HUES48 (cell line): Measurements from ENCODE around the gene GRAP.
"Not testable (repeated sequence)": the region's sequence is repeated elsewhere in the genome, so short reads cannot be mapped to it uniquely, and the experiment has no call there.

Experiments used
- H3K27ac ChIP-seq: one replicate; pipeline ENCODE4 v1.7.0; 2013; ENCODE audit warnings: low read depth, low read length, inconsistent platforms
- H3K27me3 ChIP-seq: 2 replicates; pipeline ENCODE4 v1.6.1; 2013; ENCODE audit warnings: mild to moderate bottlenecking, low read length; ENCODE audit not compliant: control insufficient read depth, insufficient read depth
- H3K36me3 ChIP-seq: 2 replicates; pipeline ENCODE4 v1.6.1; 2013; ENCODE audit warnings: low read length; ENCODE audit not compliant: control insufficient read depth, insufficient read depth
- H3K4me1 ChIP-seq: 2 replicates; pipeline ENCODE4 v1.6.1; 2013; ENCODE audit warnings: mild to moderate bottlenecking, low read length; ENCODE audit not compliant: control insufficient read depth, insufficient read depth
- H3K4me3 ChIP-seq: 2 replicates; pipeline ENCODE4 v1.5.1; 2013; ENCODE audit warnings: mild to moderate bottlenecking, low read depth, low read length
- H3K9ac ChIP-seq: 2 replicates; pipeline ENCODE4 v1.6.1; 2013; ENCODE audit warnings: mild to moderate bottlenecking, low read depth, low read length, moderate library complexity
- H3K9me3 ChIP-seq: 2 replicates; pipeline ENCODE4 v1.6.1; 2013; ENCODE audit warnings: low read length; ENCODE audit not compliant: control insufficient read depth, insufficient read depth

The GRAP gene

DNA sequence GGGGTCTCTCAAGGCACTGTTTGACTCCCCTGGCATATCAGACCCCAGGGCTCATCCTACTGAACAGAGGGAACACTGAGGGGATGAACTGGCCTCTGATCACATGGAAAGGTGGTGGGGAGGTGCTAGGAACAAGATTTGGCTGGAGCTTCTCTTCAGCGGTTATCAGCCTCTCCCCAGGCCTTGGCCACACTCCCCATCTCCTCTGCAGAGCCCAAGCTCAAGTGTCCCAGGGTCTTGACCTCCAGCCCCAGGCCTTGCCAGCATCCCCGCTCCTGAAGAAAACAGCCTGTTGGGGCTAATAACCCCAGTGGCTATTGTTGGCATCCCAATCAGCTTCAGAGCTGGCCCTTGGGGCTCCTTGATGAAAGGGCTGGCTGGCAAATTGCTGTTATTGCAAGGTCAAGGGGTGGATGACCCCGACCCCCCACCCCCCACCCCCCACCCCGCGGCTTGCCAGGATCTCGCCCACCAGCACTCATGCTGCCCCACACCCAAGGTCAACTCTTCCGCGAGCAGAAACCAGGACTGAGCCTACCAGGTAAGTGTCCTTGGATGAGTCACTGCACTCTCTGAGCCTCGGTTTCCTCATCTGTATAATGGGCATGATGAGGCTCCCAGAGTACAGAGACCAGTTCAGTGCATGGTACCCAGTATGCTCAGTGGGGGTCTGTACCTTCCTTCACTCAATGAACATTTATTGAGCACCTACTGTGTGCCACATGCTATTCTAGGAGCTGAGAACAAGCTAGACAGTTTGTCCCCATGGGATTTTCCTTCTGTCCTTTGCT, 23.4 kb downstream of the GRAP start:
- H3K36me3 ChIP-seq = no peaks in the 10 kb centered on the region
- H3K9me3 ChIP-seq = no peaks in the 10 kb centered on the region
- no peak overlapping the region for H3K9ac ChIP-seq
- no peak overlapping the region for H3K4me3 ChIP-seq
- H3K4me1 ChIP-seq = no peaks in the 10 kb centered on the region
- no peak overlapping the region for H3K27ac ChIP-seq
- no peaks in the 10 kb centered on the region for H3K27me3 ChIP-seq

- Histone ChIP-seq H3K27ac (no peak overlapping the region), H3K9ac (no peak overlapping the region), H3K9me3 (no peaks in the 10 kb centered on the region), H3K4me3 (no peak overlapping the region), H3K36me3 (no peaks in the 10 kb centered on the region), H3K4me1 (no peaks in the 10 kb centered on the region), H3K27me3 (no peaks in the 10 kb centered on the region)
These were observed 24.0 kb downstream of the GRAP start for GRCh38 chr17:19022747-19023146.

DNA sequence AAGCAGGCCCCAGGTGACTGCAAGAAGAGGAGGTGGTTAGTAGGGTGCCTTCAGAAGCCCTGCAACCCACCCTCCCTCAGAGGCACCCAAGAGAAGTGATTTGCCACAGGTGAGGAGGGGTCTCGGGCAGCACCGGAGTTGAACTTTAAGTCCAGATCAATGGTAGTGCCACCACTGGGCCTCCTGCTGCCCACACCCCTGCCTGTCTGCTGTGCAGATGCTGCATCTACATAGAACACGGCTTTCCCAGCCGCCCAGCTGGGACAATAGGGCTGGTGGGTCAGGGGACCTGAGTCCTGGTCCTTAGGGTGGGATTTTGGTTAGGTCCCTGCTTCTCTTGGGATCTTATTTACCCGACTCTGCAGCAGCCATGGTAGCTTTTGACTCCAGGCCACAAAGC, 24.6 kb downstream of the GRAP start:
- H3K4me3 ChIP-seq = no peak overlapping the region
- no peak overlapping the region for H3K27ac ChIP-seq
- H3K36me3 ChIP-seq = no peaks in the 10 kb centered on the region
- no peaks in the 10 kb centered on the region for H3K9me3 ChIP-seq
- H3K9ac ChIP-seq = no peak overlapping the region
- H3K27me3 ChIP-seq = no peaks in the 10 kb centered on the region
- H3K4me1 ChIP-seq = no peaks in the 10 kb centered on the region

DNA sequence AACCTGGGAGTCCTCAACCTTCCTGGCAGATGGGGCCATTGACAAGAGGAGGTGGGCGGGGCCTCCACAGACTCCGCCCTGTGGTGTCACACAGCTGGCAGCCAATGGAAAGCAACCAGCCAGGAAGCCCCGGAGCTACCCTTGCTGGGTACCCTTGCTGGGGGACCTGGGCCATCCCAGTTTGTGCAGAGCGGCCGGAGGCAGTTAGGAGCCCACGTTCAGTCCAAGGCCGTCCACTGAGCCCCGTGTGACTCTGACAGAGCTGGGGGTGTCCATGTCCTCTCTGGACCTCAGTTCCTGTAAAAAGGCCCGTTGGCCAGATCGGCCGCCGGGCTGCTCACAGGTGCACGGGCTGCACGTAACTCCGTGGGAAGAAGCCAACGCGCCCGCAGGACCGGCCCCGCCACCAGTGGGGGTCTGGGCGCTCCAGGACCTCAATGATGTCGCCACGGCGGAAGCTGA, 25.1 kb downstream of the GRAP start:
- no peaks in the 10 kb centered on the region for H3K9me3 ChIP-seq
- H3K4me3 ChIP-seq = no peak overlapping the region
- H3K27ac ChIP-seq = no peak overlapping the region
- H3K36me3 ChIP-seq = no peaks in the 10 kb centered on the region
- H3K9ac ChIP-seq = no peak overlapping the region
- no peaks in the 10 kb centered on the region for H3K27me3 ChIP-seq
- H3K4me1 ChIP-seq = no peaks in the 10 kb centered on the region

DNA sequence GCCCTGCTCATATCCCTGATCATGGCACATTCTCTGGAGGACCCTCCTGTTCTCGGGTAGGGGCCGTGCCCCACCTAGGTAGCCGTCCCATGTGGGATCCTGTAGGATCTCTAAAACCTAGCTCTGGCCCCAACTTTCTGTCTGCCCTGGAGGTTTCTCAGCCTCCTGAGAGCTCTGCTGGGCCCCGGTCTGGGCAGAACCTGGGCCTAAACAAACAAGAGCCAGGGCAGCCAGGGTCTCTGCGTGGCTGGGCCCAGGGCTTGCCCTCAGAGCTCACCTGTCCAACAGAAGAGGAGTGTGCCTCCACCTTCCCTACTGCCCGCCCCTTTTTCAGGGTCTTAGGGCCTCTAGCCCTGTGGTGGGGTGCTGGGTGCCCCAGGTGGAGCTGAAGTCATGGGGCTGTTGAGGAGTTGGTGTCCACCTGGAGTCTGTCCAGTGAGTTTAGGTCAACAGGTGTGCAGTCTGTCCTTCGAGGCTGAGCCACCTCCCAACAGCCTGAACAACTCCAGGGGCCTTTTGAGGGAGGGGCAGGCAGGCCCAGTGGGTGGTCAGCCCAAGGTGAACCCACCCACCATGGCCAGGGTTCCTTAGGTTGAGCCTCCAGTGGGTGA, 25.6 kb downstream of the GRAP start:
- not testable (repeated sequence) for H3K27me3 ChIP-seq, H3K9me3 ChIP-seq, H3K36me3 ChIP-seq, H3K27ac ChIP-seq, H3K4me1 ChIP-seq, H3K9ac ChIP-seq, H3K4me3 ChIP-seq

DNA sequence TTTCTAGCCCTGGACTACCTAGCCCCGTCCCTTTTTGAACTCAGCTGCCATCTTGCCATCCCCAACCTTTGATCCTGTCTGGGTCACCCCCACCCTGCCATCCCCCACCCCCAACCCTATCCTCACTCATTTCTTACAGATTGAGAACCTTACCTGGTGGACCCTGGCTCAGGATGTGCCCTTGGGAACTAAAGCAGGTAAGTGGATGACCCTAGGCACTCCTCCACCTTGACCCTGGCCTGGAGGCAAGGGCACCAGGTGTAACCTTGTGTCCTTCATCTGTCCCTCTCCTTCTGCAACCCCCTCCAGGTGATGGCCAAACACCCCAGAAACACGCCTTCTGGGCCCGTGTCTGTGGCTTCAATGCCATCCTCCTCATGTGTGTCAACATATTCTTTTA, 26.7 kb downstream of the GRAP start:
- no peak overlapping the region for H3K4me3 ChIP-seq

DNA sequence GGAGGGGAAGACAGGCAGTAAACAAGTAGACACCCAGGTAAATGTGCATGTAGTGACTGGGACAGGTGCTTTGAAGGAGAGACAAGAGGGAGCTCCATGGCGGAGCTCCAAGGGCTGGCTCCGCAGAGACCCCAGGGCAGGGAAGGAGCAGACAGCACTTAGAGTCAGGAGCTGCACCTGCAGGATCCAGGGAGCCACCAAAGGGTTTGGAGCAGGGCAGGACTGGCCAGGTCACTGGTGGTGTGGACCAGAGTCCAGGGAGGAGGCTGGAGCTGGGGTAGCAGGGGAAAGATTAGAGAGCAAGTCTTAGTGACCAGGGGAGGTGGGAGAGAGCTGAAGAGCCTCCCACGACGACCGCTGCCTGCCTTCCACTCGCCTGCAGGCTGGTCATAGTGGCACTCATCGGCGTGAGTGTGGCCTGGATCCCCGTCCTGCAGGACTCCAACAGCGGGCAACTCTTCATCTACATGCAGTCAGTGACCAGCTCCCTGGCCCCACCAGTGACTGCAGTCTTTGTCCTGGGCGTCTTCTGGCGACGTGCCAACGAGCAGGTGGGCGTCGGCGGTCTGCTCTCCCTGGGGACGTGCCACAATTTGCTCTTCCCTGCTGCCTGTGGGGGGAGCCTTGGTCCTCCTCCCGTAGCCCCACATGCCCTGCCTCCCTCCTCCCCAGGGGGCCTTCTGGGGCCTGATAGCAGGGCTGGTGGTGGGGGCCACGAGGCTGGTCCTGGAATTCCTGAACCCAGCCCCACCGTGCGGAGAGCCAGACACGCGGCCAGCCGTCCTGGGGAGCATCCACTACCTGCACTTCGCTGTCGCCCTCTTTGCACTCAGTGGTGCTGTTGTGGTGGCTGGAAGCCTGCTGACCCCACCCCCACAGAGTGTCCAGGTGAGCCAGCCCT, 27.5 kb downstream of the GRAP start:
- no peak overlapping the region for H3K27ac ChIP-seq
- H3K4me3 ChIP-seq = no peak overlapping the region
- H3K9me3 ChIP-seq = no peaks in the 10 kb centered on the region
- H3K4me1 ChIP-seq = no peaks in the 10 kb centered on the region
- no peaks in the 10 kb centered on the region for H3K36me3 ChIP-seq
- no peak overlapping the region for H3K9ac ChIP-seq
- H3K27me3 ChIP-seq = no peaks in the 10 kb centered on the region

More for the DNA sequence above, 26.7 kb downstream of the GRAP start:
- Histone ChIP-seq H3K27me3 (no peaks in the 10 kb centered on the region), H3K36me3 (no peaks in the 10 kb centered on the region), H3K9ac (no peak overlapping the region), H3K27ac (no peak overlapping the region), H3K4me1 (no peaks in the 10 kb centered on the region), H3K9me3 (no peaks in the 10 kb centered on the region)

- Histone ChIP-seq H3K27me3 (no peaks in the 10 kb centered on the region), H3K4me1 (no peaks in the 10 kb centered on the region), H3K4me3 (no peak overlapping the region), H3K36me3 (no peaks in the 10 kb centered on the region), H3K9me3 (no peaks in the 10 kb centered on the region), H3K27ac (no peak overlapping the region), H3K9ac (no peak overlapping the region)
These were observed 28.2 kb downstream of the GRAP start for GRCh38 chr17:19018600-19018950.

DNA sequence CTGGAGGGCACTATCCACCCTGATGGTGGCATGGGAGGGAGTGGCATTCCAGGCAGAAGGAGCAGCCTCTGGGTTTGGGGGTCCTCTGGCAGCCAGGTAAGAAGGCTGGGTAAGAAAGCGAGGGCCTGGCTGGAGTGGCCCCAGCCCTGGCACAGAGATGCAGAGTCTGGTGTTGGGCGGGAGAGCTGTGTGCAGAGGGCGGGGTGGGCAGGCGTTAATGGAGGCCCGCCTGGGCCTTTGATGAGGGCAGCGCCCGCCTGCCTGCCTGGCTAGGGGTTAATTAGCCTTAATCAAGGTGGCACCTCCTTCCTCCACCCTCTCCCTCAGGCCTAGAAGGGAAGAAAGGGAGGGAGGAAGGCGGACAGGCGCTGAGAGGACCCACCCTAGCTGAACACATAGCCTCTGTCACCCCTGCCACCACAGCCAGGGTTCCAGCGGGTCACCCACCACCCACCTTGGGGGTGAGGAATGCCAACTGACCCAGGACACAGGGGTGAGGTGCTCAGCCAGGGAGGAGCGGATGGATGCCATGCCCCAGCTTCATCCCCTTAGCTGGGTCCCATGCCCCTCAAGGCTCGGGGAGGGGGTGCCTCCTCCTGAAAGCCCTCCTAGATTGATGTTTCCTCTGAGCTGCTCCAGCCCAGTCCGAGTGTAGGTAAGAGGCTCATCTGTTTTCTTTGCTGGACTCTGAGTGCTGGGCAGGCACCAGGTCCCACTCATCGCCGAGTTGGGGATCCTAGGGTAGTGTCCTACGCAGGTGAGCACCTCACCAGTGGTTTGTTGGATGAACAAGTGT, 28.8 kb downstream of the GRAP start:
- H3K27ac ChIP-seq = no peak overlapping the region
- no peaks in the 10 kb centered on the region for H3K27me3 ChIP-seq
- no peaks in the 10 kb centered on the region for H3K9me3 ChIP-seq
- no peaks in the 10 kb centered on the region for H3K4me1 ChIP-seq
- no peak overlapping the region for H3K4me3 ChIP-seq
- no peaks in the 10 kb centered on the region for H3K36me3 ChIP-seq
- H3K9ac ChIP-seq = no peak overlapping the region

- H3K9me3 ChIP-seq = no peaks in the 10 kb centered on the region
- H3K36me3 ChIP-seq = no peaks in the 10 kb centered on the region
- no peak overlapping the region for H3K4me3 ChIP-seq
- no peaks in the 10 kb centered on the region for H3K27me3 ChIP-seq
- H3K27ac ChIP-seq = no peak overlapping the region
- H3K4me1 ChIP-seq = no peaks in the 10 kb centered on the region
- H3K9ac ChIP-seq = no peak overlapping the region
These were observed 29.4 kb downstream of the GRAP start for GRCh38 chr17:19017401-19017800.
